Breast epithelium (tissue), 4 donors: Measurements from ENCODE around the gene CHCHD6. TPM values are rescaled to one million over a fixed set of nuclear protein-coding genes. Genes with fewer than 3 reads are reported as not detected.

Source experiments
- DNase-seq, 2 donors: peaks; one replicate each; pipeline ENCODE4 v3.0.0-alpha.2; 2019; ENCODE audit warnings: low spot score in 2 of 2
- H3K27ac ChIP-seq, 2 donors: fragments of 200-600 bp; sonication (generic) in 1 of 2; one replicate each; pipeline ENCODE4 v1.5.1; 2016 to 2019; ENCODE audit warnings: mild to moderate bottlenecking in 1 of 2
- H3K27me3 ChIP-seq, 2 donors: fragments of 200-600 bp; sonication (generic) in 1 of 2; one replicate each; pipeline versions ENCODE4 v1.5.1 to v1.6.0; 2017 to 2019; ENCODE audit warnings: control low read depth in 1 of 2, mild to moderate bottlenecking in 1 of 2
- H3K36me3 ChIP-seq: fragments of 200-600 bp; one replicate; pipeline ENCODE4 v1.5.1; 2019
- H3K4me1 ChIP-seq, 2 donors: fragments of 200-600 bp; sonication (generic); one replicate each; pipeline ENCODE4 v1.5.1; 2016 to 2019; ENCODE audit warnings: control low read depth in 1 of 2
- H3K4me3 ChIP-seq, 3 donors: fragments of 200-600 bp; sonication (generic); 1 replicate in 2 of 3; 2 replicates in 1 of 3; pipeline ENCODE4 v1.5.1; 2016 to 2019; ENCODE audit warnings: mild to moderate bottlenecking in 3 of 3, moderate library complexity in 2 of 3
- H3K9me3 ChIP-seq, 2 donors: fragments of 200-600 bp; sonication (generic) in 1 of 2; one replicate each; pipeline ENCODE4 v1.5.1; 2016 to 2019; ENCODE audit warnings: control low read depth in 1 of 2
- POLR2A ChIP-seq: fragments of 450-650 bp; IDR thresholded peaks from one replicate; pipeline ENCODE4 v1.6.1; 2016; ENCODE audit warnings: antibody characterized with exemption, mild to moderate bottlenecking, moderate library complexity
- POLR2AphosphoS5 ChIP-seq, 3 donors: sonication (generic); formaldehyde crosslinking; IDR thresholded peaks; one replicate each; pipeline ENCODE4 v1.6.1; 2017; ENCODE audit warnings: antibody characterized with exemption in 3 of 3
- intact Hi-C: fragments of 100-400 bp; cut with DNase I; formaldehyde crosslinking; loops from one replicate; pipeline ENCODE4 v1.15.1; 2023; ENCODE audit warnings: low total_unique reads
- total RNA-seq, 3 donors: library from RNA; depleted of rRNA; stranded (reverse); fragments of >200 nt; gene quantifications; one replicate each; pipeline ENCODE4 v1.1.0, GENCODE V29; 2016
- TF ChIP-seq, protein P1 (sequence below), 3 donors: fragments of 450-650 bp; IDR thresholded peaks; one replicate each; pipeline ENCODE4 v1.5.1; 2016 to 2017; ENCODE audit warnings: antibody characterized with exemption in 3 of 3, mild to moderate bottlenecking in 3 of 3, moderate library complexity in 3 of 3

CHCHD6 gene
- total RNA-seq, 3 donors from 2014 or later, result 12.2 to 21.2 (median 19.3) TPM

- Histone ChIP-seq H3K4me1 (no peaks in the 10 kb centered on the region), H3K9me3 (no peaks in the 10 kb centered on the region), H3K27ac (peak overlapping the region in 1 of 2 donors; percentile 12), H3K4me3 (no peak overlapping the region), H3K27me3 (no peaks in the 10 kb centered on the region), H3K36me3 (no peaks in the 10 kb centered on the region)
- intact Hi-C loops, result no loop called here
- TF ChIP-seq, protein P1, sequence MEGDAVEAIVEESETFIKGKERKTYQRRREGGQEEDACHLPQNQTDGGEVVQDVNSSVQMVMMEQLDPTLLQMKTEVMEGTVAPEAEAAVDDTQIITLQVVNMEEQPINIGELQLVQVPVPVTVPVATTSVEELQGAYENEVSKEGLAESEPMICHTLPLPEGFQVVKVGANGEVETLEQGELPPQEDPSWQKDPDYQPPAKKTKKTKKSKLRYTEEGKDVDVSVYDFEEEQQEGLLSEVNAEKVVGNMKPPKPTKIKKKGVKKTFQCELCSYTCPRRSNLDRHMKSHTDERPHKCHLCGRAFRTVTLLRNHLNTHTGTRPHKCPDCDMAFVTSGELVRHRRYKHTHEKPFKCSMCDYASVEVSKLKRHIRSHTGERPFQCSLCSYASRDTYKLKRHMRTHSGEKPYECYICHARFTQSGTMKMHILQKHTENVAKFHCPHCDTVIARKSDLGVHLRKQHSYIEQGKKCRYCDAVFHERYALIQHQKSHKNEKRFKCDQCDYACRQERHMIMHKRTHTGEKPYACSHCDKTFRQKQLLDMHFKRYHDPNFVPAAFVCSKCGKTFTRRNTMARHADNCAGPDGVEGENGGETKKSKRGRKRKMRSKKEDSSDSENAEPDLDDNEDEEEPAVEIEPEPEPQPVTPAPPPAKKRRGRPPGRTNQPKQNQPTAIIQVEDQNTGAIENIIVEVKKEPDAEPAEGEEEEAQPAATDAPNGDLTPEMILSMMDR (IDR thresholded peaks at IDR 0.05), result no peak
- no peak for TF ChIP-seq POLR2AphosphoS5 (IDR thresholded peaks at IDR 0.05)
- DNase-seq, result no peak
These were observed 147.3 kb downstream of the CHCHD6 start for GRCh38 chr3:126851382-126851781.

DNA sequence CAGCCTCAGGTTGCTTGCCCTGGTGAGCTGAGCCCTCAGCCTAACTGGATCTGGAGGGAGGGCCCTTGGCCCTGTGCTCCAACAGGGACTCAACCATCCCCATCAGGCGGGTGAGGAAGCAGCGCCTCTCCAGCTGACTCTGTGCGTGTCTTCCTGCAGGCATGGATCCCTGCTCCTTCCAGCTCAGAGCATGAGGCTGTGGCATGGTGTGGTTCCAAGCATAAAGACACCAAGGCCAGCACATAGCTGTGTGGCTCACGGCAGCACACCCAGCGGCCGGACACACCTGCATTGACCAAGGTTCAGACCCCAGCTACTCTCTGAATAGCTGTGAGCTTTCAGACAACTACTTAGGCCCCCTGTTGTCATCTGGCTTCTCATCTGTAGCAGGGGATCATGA lies 147.9 kb downstream of the CHCHD6 start:
- no peak for DNase-seq
- H3K4me1 ChIP-seq, result no peaks in the 10 kb centered on the region
- H3K36me3 ChIP-seq, result no peaks in the 10 kb centered on the region
- TF ChIP-seq POLR2AphosphoS5 (IDR thresholded peaks at IDR 0.05), result no peak
- TF ChIP-seq, protein P1 (IDR thresholded peaks at IDR 0.05), result no peak
- TF ChIP-seq POLR2A, result no peak
- H3K4me3 ChIP-seq, result no peak overlapping the region
- no peaks in the 10 kb centered on the region for H3K9me3 ChIP-seq
- no peak overlapping the region for H3K27ac ChIP-seq
- H3K27me3 ChIP-seq, result no peaks in the 10 kb centered on the region
- intact Hi-C loops, result no loop called here

DNA sequence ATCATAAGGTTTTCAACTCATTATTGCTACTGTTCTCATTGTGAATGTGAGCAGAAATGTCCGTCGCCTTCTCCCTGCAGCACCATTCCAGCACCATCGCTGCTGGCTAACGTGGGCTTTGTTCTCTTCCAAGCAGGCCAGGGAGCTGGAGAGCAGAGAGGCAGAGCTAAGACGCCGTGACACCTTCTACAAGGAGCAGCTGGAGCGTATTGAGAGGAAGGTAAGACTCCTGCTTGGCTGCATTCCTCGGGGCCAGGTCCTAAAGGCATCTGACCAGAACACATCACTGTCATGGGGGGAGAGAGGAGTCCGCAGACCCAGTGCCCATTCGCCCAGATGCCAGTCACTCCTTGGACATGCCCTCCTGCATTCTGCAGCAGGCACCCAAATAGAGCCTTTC lies 148.5 kb downstream of the CHCHD6 start:
- no peak overlapping the region for H3K27ac ChIP-seq
- DNase-seq, result no peak
- intact Hi-C loops, result no loop called here
- no peaks in the 10 kb centered on the region for H3K27me3 ChIP-seq
- no peaks in the 10 kb centered on the region for H3K9me3 ChIP-seq
- no peaks in the 10 kb centered on the region for H3K4me1 ChIP-seq
- no peak overlapping the region for H3K4me3 ChIP-seq
- no peaks in the 10 kb centered on the region for H3K36me3 ChIP-seq
- no peak for TF ChIP-seq POLR2A
- TF ChIP-seq POLR2AphosphoS5 (IDR thresholded peaks at IDR 0.05), result no peak
- TF ChIP-seq, protein P1 (IDR thresholded peaks at IDR 0.05), result no peak

DNA sequence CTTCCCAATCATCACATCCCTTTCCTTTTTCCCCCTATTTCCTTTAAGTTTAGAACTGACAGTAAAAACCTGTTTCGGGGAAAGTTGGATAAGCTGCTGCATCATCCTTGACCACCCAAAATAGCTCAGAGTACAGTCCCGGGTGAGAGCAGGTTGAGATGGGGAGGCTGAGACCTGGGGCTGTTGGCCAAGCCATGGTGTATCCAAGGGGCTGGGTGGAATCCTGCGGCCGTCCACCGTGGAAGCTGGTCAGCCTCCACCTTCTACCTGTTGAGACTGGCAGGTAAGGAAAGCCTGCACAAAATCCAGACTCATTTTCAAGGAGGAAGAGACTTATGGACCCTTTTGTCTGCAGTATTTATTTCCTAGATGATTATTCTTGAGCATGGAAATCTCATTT lies 150.6 kb downstream of the CHCHD6 start:
- intact Hi-C loops, result no loop called here
- no peaks in the 10 kb centered on the region for H3K36me3 ChIP-seq
- no peak for DNase-seq

DNA sequence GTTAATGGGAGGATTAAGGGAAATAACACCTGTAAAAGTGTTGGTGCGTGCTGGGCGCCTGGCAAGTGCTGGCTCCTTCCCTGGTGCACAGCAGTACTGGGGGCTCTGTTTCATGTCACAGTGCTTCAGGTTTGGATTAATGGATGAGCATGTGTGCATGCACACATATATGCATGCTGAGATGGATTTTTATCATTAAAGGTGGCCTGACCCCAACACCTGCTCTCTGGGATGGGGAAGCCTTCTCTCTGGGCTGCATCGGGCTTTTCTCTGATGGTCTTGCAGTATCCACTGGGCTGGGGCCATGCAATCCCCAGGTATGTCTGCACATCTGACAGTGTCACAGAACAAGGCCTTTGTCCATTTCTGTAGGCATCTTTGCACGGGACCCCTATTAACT lies 151.3 kb downstream of the CHCHD6 start:
- DNase-seq, result no peak
- Histone ChIP-seq H3K27me3 (no peaks in the 10 kb centered on the region), H3K4me1 (no peaks in the 10 kb centered on the region), H3K36me3 (no peaks in the 10 kb centered on the region), H3K4me3 (no peak overlapping the region), H3K27ac (no peak overlapping the region), H3K9me3 (no peaks in the 10 kb centered on the region)
- TF ChIP-seq, protein P1 (IDR thresholded peaks at IDR 0.05), result no peak
- TF ChIP-seq POLR2AphosphoS5 (IDR thresholded peaks at IDR 0.05) (no peak), POLR2A (no peak)
- intact Hi-C loops, result no loop called here

More for the DNA sequence above, 150.6 kb downstream of the CHCHD6 start:
- Histone ChIP-seq H3K9me3 (no peaks in the 10 kb centered on the region), H3K27me3 (no peaks in the 10 kb centered on the region), H3K4me1 (no peaks in the 10 kb centered on the region), H3K27ac (no peak overlapping the region), H3K4me3 (no peak overlapping the region)
- TF ChIP-seq, protein P1 (IDR thresholded peaks at IDR 0.05), result no peak
- TF ChIP-seq POLR2AphosphoS5 (IDR thresholded peaks at IDR 0.05), result no peak
- TF ChIP-seq POLR2A, result no peak
